Measurements from ENCODE around the gene OSBPL3.
A peak's percentile ranks its signal among the peaks of the same experiment; 100 is the strongest.

DNA sequence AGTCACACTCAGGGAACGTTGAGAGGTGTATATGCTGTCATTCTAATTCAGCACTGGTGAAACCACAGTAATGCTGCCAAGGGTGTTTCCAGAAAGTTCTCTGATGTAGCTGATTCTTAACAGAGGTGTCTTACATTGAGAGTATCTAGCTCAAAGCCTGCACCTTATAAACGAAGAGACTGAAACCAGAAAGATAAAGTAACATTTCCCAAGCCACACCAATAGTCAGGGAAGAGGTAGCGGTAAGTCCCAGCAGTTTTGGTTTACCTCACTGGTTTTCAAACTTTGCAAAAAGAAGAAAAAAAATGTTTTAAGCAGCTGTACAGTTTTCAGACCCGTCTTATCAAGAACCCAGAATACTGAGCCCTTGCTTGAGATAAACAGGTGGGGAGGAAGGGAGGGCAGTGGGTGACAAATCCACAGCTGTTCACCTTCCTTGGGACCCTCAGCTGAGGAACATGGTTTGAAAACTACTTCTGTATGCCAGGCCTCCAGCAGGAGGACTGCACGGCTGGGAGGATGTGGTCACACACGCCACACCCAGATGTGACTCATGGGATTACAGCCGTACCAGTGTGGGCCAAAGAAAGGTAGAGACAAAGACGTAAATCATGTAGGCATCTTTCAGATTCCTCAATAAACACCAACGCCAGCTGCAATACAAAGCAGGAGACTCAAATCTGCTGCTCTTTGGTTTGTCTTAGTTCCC lies 158.8 kb downstream of the OSBPL3 start:
- TF ChIP-seq, protein P1, sequence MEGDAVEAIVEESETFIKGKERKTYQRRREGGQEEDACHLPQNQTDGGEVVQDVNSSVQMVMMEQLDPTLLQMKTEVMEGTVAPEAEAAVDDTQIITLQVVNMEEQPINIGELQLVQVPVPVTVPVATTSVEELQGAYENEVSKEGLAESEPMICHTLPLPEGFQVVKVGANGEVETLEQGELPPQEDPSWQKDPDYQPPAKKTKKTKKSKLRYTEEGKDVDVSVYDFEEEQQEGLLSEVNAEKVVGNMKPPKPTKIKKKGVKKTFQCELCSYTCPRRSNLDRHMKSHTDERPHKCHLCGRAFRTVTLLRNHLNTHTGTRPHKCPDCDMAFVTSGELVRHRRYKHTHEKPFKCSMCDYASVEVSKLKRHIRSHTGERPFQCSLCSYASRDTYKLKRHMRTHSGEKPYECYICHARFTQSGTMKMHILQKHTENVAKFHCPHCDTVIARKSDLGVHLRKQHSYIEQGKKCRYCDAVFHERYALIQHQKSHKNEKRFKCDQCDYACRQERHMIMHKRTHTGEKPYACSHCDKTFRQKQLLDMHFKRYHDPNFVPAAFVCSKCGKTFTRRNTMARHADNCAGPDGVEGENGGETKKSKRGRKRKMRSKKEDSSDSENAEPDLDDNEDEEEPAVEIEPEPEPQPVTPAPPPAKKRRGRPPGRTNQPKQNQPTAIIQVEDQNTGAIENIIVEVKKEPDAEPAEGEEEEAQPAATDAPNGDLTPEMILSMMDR (IDR thresholded peaks at IDR 0.05 in 8 of 11, conservative IDR thresholded peaks at IDR 0.05 in 3 of 11) = peak in 8 of 11 experiments; percentile 17 to 55 (median 42)
- no peak for TF ChIP-seq POLR2A (IDR thresholded peaks at IDR 0.05)
- TF ChIP-seq POLR2AphosphoS5 (IDR thresholded peaks at IDR 0.05) = peak in 2 of 3 donors; percentile 71 to 82
